LNCaP clone FGC (cell line): ENCODE data around the gene TMEM106A.
"Not testable (repeated sequence)": the region's sequence is repeated elsewhere in the genome, so short reads cannot be mapped to it uniquely, and the experiment has no call there.

Source experiments
- DNase-seq: peaks from one replicate; pipeline ENCODE4 v3.0.0-alpha.2; 2011; ENCODE audit warnings: low read depth
- H3K4me3 ChIP-seq: 2 replicates; pipeline ENCODE4 v1.5.1; 2011; ENCODE audit warnings: mild to moderate bottlenecking, low read depth, low read length, control low read depth

The TMEM106A gene

GRCh38 chr17:43233263-43233662, 21.6 kb downstream of the TMEM106A start:
- not testable (repeated sequence) for DNase-seq

GRCh38 chr17:43233877-43234276, 22.2 kb downstream of the TMEM106A start, which contains the start of gene RNU2-1:
Gene RNU2-1, minus strand, starts transcription at chr17:43233977.
- H3K4me3 ChIP-seq, DNase-seq: not testable (repeated sequence)

More at GRCh38 chr17:43233263-43233662, 21.6 kb downstream of the TMEM106A start:
- not testable (repeated sequence) for H3K4me3 ChIP-seq

GRCh38 chr17:43239597-43239996, 27.9 kb downstream of the TMEM106A start:
- not testable (repeated sequence) for DNase-seq, H3K4me3 ChIP-seq

- not testable (repeated sequence) for H3K4me3 ChIP-seq, DNase-seq
Measured at GRCh38 chr17:43240596-43241352, 29.1 kb downstream of the TMEM106A start.

GRCh38 chr17:43246456-43246855, 34.8 kb downstream of the TMEM106A start:
- DNase-seq, H3K4me3 ChIP-seq: not testable (repeated sequence)
